ENCODE measurements around the gene NCK2.

The NCK2 gene

DNA sequence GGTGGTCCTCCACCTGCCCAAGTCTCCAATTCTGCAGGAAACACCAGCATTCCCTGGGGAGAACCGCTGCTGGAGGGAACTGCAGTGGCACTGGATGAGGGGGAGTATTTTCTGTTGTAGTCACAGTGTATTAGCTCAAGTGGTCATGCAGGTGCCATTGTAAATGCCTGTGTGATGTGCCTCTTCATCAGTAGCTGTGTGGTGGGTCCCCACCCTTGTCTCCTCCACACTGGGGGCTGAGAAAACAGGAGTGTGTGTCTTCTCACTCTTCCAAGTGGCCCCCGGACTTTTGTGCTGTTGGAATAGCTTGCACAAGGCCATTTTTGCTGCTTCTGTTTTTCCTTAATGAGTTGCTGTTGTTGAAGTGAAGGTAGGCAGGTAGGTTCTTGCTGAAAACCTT, 8.7 kb downstream of the NCK2 start:
- Histone ChIP-seq H3K4me2 (ENCODE audit: insufficient read depth, low read length, poor library complexity, severe bottlenecking) (no peak overlapping the region), H3K4me3 (ENCODE audit: low read length in 2 of 2) (no peak overlapping the region), H3K23ac (ENCODE audit: low read depth, low read length, poor library complexity) (no peak overlapping the region), H2AK5ac (ENCODE audit: low read depth, low read length) (no peak overlapping the region), H3K4me1 (ENCODE audit: control insufficient read depth in 2 of 2, insufficient read depth in 1 of 2, low read depth in 1 of 2, low read length in 2 of 2) (no peaks in the 10 kb centered on the region), H2BK120ac (ENCODE audit: low read depth, low read length) (no peak overlapping the region), H2BK12ac (ENCODE audit: low read length) (no peak overlapping the region), H2BK5ac (ENCODE audit: low read length) (no peak overlapping the region), H3K4ac (ENCODE audit: low read length) (no peak overlapping the region), H3K9me3 (replicated peaks in 1 of 2; ENCODE audit: control insufficient read depth in 2 of 2, insufficient read depth in 1 of 2, low read depth in 1 of 2, low read length in 2 of 2) (peaks cover 0 to 22% of the 10 kb centered on the region in 2 donors), H2BK15ac (ENCODE audit: low read length) (no peak overlapping the region), H3K9ac (ENCODE audit: low read depth, low read length, poor library complexity) (no peak overlapping the region), H3K79me1 (ENCODE audit: low read depth, low read length) (peaks cover 12% of the 10 kb centered on the region), H3K27me3 (ENCODE audit: control insufficient read depth in 3 of 3, insufficient read depth in 3 of 3, low read depth in 1 of 3, low read length in 3 of 3) (no peaks in the 10 kb centered on the region), H3K14ac (ENCODE audit: low read length) (no peak overlapping the region), H4K8ac (ENCODE audit: low read depth, low read length) (no peak overlapping the region), H2AFZ (ENCODE audit: low read length) (no peak overlapping the region), H3K27ac (replicated peaks; ENCODE audit: low read length) (no peak overlapping the region), H3K18ac (ENCODE audit: low read length) (no peak overlapping the region), H4K91ac (ENCODE audit: low read depth, low read length, poor library complexity) (no peak overlapping the region), H3K36me3 (replicated peaks in 1 of 2; ENCODE audit: control insufficient read depth in 2 of 2, insufficient read depth in 2 of 2, low read length in 2 of 2) (peaks cover 0 to 58% of the 10 kb centered on the region in 2 donors)
- no CpG with 5 or more reads among the region's 2 CpGs for WGBS, 2 donors (ENCODE audit: extremely low coverage in 2 of 2, insufficient read length in 2 of 2, insufficient replicate concordance in 1 of 2)
- no peak for DNase-seq (ENCODE audit: low spot score)

DNA sequence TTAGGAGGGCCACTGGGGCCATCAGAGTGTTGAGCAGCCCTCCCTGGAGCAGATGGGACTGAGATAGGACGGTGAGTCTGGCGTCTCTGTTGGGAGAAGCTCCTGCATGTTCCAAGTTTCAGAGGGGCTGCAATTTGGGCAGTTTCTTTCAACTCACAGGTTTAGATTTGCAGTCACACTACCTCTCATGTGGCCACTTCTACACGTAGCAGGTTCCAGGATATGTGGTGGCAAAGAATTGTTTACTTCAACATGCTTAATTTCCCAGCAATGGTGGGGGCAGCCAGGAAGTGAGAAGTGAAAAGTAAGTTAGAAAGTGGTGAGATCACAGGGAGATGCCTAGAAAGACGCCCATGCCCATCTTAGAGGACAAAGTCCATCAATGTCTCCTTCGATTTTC, 9.3 kb downstream of the NCK2 start:
- Histone ChIP-seq H2BK12ac (ENCODE audit: low read length) (no peak overlapping the region), H2BK15ac (ENCODE audit: low read length) (no peak overlapping the region), H2AFZ (ENCODE audit: low read length) (no peak overlapping the region), H3K36me3 (replicated peaks in 1 of 2; ENCODE audit: control insufficient read depth in 2 of 2, insufficient read depth in 2 of 2, low read length in 2 of 2) (peaks cover 0 to 56% of the 10 kb centered on the region in 2 donors), H4K91ac (ENCODE audit: low read depth, low read length, poor library complexity) (no peak overlapping the region), H3K9ac (ENCODE audit: low read depth, low read length, poor library complexity) (no peak overlapping the region), H3K23ac (ENCODE audit: low read depth, low read length, poor library complexity) (no peak overlapping the region), H3K9me3 (replicated peaks in 1 of 2; ENCODE audit: control insufficient read depth in 2 of 2, insufficient read depth in 1 of 2, low read depth in 1 of 2, low read length in 2 of 2) (peaks cover 0 to 17% of the 10 kb centered on the region in 2 donors), H3K4me1 (ENCODE audit: control insufficient read depth in 2 of 2, insufficient read depth in 1 of 2, low read depth in 1 of 2, low read length in 2 of 2) (no peaks in the 10 kb centered on the region), H3K4me3 (ENCODE audit: low read length in 2 of 2) (no peak overlapping the region), H2BK5ac (ENCODE audit: low read length) (no peak overlapping the region), H3K27ac (replicated peaks; ENCODE audit: low read length) (no peak overlapping the region), H2AK5ac (ENCODE audit: low read depth, low read length) (no peak overlapping the region), H4K8ac (ENCODE audit: low read depth, low read length) (no peak overlapping the region), H3K27me3 (ENCODE audit: control insufficient read depth in 3 of 3, insufficient read depth in 3 of 3, low read depth in 1 of 3, low read length in 3 of 3) (no peaks in the 10 kb centered on the region), H3K4ac (ENCODE audit: low read length) (no peak overlapping the region), H3K4me2 (ENCODE audit: insufficient read depth, low read length, poor library complexity, severe bottlenecking) (no peak overlapping the region), H3K14ac (ENCODE audit: low read length) (no peak overlapping the region), H3K18ac (ENCODE audit: low read length) (no peak overlapping the region), H2BK120ac (ENCODE audit: low read depth, low read length) (no peak overlapping the region), H3K79me1 (ENCODE audit: low read depth, low read length) (peaks cover 12% of the 10 kb centered on the region)
- DNase-seq (ENCODE audit: low spot score): no peak
- WGBS, 2 donors (ENCODE audit: extremely low coverage in 2 of 2, insufficient read length in 2 of 2, insufficient replicate concordance in 1 of 2): no CpG with 5 or more reads among the region's 5 CpGs

GRCh38 chr2:105754994-105755393, 10.3 kb downstream of the NCK2 start:
- no CpG with 5 or more reads among the region's 6 CpGs for WGBS, 2 donors (ENCODE audit: extremely low coverage in 2 of 2, insufficient read length in 2 of 2, insufficient replicate concordance in 1 of 2)
- no peaks in the 10 kb centered on the region for H3K4me1 ChIP-seq (ENCODE audit: control insufficient read depth in 2 of 2, insufficient read depth in 1 of 2, low read depth in 1 of 2, low read length in 2 of 2)
- no peak overlapping the region for H3K14ac ChIP-seq (ENCODE audit: low read length)
- no peak overlapping the region for H2BK15ac ChIP-seq (ENCODE audit: low read length)
- no peak overlapping the region for H3K27ac ChIP-seq (replicated peaks; ENCODE audit: low read length)
- no peak overlapping the region for H3K4me3 ChIP-seq (ENCODE audit: low read length in 2 of 2)
- no peak overlapping the region for H3K4me2 ChIP-seq (ENCODE audit: insufficient read depth, low read length, poor library complexity, severe bottlenecking)
- H4K91ac ChIP-seq (ENCODE audit: low read depth, low read length, poor library complexity): no peak overlapping the region
- H2BK12ac ChIP-seq (ENCODE audit: low read length): no peak overlapping the region
- peaks cover 0 to 8% of the 10 kb centered on the region in 2 donors for H3K9me3 ChIP-seq (replicated peaks in 1 of 2; ENCODE audit: control insufficient read depth in 2 of 2, insufficient read depth in 1 of 2, low read depth in 1 of 2, low read length in 2 of 2)
- H2AFZ ChIP-seq (ENCODE audit: low read length): no peak overlapping the region
- no peak overlapping the region for H3K18ac ChIP-seq (ENCODE audit: low read length)
- H2BK120ac ChIP-seq (ENCODE audit: low read depth, low read length): no peak overlapping the region
- peaks cover 10% of the 10 kb centered on the region for H3K79me1 ChIP-seq (ENCODE audit: low read depth, low read length)
- DNase-seq (ENCODE audit: low spot score): no peak
- H3K4ac ChIP-seq (ENCODE audit: low read length): no peak overlapping the region
- H3K27me3 ChIP-seq (ENCODE audit: control insufficient read depth in 3 of 3, insufficient read depth in 3 of 3, low read depth in 1 of 3, low read length in 3 of 3): no peaks in the 10 kb centered on the region
- no peak overlapping the region for H2BK5ac ChIP-seq (ENCODE audit: low read length)
- H3K9ac ChIP-seq (ENCODE audit: low read depth, low read length, poor library complexity): no peak overlapping the region
- H4K8ac ChIP-seq (ENCODE audit: low read depth, low read length): no peak overlapping the region
- H3K23ac ChIP-seq (ENCODE audit: low read depth, low read length, poor library complexity): no peak overlapping the region
- H2AK5ac ChIP-seq (ENCODE audit: low read depth, low read length): no peak overlapping the region
- peaks cover 0 to 47% of the 10 kb centered on the region in 2 donors for H3K36me3 ChIP-seq (replicated peaks in 1 of 2; ENCODE audit: control insufficient read depth in 2 of 2, insufficient read depth in 2 of 2, low read length in 2 of 2)

GRCh38 chr2:105755895-105756294, 11.2 kb downstream of the NCK2 start:
- no CpG with 5 or more reads among the region's 4 CpGs for WGBS, 2 donors (ENCODE audit: extremely low coverage in 2 of 2, insufficient read length in 2 of 2, insufficient replicate concordance in 1 of 2)
- H3K79me1 ChIP-seq (ENCODE audit: low read depth, low read length): peaks cover 4% of the 10 kb centered on the region
- no peak overlapping the region for H3K4ac ChIP-seq (ENCODE audit: low read length)
- H3K18ac ChIP-seq (ENCODE audit: low read length): no peak overlapping the region
- H3K27me3 ChIP-seq (ENCODE audit: control insufficient read depth in 3 of 3, insufficient read depth in 3 of 3, low read depth in 1 of 3, low read length in 3 of 3): no peaks in the 10 kb centered on the region
- no peak overlapping the region for H3K9ac ChIP-seq (ENCODE audit: low read depth, low read length, poor library complexity)
- no peak for DNase-seq (ENCODE audit: low spot score)
- H3K36me3 ChIP-seq (replicated peaks in 1 of 2; ENCODE audit: control insufficient read depth in 2 of 2, insufficient read depth in 2 of 2, low read length in 2 of 2): peaks cover 0 to 38% of the 10 kb centered on the region in 2 donors
- H4K91ac ChIP-seq (ENCODE audit: low read depth, low read length, poor library complexity): no peak overlapping the region
- no peak overlapping the region for H2BK15ac ChIP-seq (ENCODE audit: low read length)
- H3K14ac ChIP-seq (ENCODE audit: low read length): no peak overlapping the region
- H2AK5ac ChIP-seq (ENCODE audit: low read depth, low read length): no peak overlapping the region
- no peak overlapping the region for H3K4me3 ChIP-seq (ENCODE audit: low read length in 2 of 2)
- H3K4me1 ChIP-seq (ENCODE audit: control insufficient read depth in 2 of 2, insufficient read depth in 1 of 2, low read depth in 1 of 2, low read length in 2 of 2): no peaks in the 10 kb centered on the region
- no peak overlapping the region for H3K23ac ChIP-seq (ENCODE audit: low read depth, low read length, poor library complexity)
- H2BK5ac ChIP-seq (ENCODE audit: low read length): no peak overlapping the region
- H2BK12ac ChIP-seq (ENCODE audit: low read length): no peak overlapping the region
- no peak overlapping the region for H2AFZ ChIP-seq (ENCODE audit: low read length)
- no peak overlapping the region for H3K27ac ChIP-seq (replicated peaks; ENCODE audit: low read length)
- H4K8ac ChIP-seq (ENCODE audit: low read depth, low read length): no peak overlapping the region
- H2BK120ac ChIP-seq (ENCODE audit: low read depth, low read length): no peak overlapping the region
- H3K9me3 ChIP-seq (replicated peaks in 1 of 2; ENCODE audit: control insufficient read depth in 2 of 2, insufficient read depth in 1 of 2, low read depth in 1 of 2, low read length in 2 of 2): peaks cover 0 to 3% of the 10 kb centered on the region in 2 donors
- H3K4me2 ChIP-seq (ENCODE audit: insufficient read depth, low read length, poor library complexity, severe bottlenecking): no peak overlapping the region
